HCEC 1CT (cell line): ENCODE measurements around the gene VCL.

Experiments
- DNase-seq: peaks from one replicate; pipeline ENCODE4 v3.0.0-alpha.2; 2017

The VCL gene

DNA sequence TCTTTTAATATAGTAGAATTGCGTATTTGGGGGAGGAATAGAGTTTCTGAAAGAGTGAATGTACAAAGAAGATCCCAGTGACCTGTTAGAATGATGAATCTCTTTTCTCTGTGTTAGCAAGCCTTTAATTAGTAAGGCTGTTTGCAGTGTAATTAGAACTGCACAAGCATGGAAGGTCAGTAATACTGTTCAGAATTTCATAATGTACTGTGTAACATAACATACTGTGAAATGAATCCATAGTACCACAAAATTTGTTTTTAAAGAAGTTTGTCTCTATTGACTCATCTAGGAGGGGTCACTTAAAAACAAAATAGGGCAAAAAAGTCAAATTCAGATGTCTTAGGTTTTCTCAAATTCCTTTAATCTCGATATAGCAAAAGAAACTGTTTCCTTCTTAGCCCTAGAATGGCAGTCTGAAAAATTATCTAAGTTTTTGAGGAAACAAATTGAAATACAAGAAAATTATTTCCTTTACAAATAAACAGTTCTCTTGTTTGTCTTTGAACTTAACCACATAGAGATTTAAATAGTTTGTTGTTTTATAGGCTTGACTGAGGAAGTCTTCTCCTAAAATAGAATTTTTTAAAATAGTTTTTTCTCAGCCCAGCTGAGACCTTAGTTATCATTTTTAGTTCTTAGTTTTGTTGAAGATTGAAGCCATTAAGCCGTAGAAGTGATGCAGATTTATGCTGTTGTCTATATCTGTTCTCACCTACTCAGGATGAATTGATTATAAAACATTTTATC, 165.6 kb downstream of the VCL start:
- DNase-seq, result peak; percentile 20

DNA sequence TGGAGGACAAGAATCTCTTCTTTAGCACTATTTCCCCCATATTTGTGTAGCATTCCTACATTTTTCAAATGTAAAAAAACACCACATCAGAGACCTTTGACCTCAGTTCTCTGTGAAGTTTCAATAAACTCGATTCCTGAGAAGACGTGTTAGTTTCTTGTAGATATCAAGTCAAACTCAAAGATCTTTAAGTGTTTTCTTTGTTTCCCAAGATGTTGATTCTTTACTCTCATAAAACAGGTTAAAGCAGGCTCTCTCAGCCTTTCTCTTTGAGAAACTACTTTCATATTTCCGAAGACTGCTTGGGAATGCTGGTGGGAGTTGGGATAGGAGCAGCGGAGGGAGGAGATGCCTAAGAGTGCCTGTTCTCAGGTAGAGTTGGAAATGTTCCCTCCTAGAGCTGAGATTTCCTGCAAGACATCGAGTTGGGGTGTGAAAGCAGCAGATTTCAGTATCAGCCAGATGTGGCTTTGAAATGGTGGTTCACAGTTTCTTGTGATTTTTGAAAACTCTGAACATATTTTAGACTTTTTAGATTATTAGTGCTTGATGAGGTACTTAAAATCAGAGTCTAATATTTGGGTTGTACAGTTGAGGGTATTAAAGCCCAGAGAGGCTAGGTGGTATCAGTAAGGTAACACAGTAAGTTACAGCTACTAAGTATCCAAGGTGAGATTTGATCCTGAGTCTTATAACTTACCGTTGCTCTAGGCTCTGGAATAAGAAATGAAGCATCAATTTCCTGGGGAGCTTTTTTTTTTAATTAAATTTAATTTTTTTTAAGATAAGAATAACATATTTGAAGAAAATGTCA, 167.0 kb downstream of the VCL start:
- DNase-seq, result peak; percentile 27

DNA sequence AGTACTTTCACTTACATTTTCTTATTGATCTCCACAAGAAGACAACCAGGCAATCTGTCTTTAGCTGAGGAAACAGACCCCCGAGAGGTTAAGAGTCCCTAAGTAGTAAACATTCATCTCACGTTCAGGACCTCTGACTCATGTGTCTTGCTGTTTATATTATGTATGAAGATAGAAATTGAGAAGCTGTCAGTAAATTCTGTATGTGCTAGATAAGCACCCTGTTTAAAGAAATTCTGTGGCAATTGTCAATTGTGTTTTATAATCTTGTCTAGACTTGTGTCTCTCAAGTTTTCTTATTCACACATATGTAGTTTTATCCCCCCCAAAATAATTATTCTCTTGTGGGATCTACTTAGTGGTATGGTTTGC, 167.6 kb downstream of the VCL start:
- peak; percentile 51 for DNase-seq

DNA sequence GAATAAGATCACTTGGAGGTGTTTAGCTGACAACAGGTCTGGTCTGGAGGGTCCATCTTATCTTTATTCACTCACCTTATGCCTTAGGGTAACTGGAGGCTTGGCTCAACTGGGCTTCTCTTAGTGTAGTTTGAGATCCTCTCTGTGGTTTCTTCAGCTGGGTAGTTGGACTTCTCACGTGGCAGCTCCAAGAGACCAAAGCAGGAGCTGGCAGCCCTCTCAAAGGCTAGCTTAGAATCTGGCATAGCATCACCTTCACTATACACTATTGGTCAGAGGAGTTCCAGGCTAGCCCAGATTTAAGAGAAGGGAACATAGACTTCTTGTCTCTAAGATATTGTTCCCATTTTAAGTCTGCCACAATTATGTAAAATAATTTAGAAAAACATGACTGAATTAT, 169.5 kb downstream of the VCL start:
- DNase-seq, result no peak
